Heart right ventricle (tissue), 16 donors: ENCODE measurements around the gene RHBG. TPM values are rescaled to one million over a fixed set of nuclear protein-coding genes. Genes with fewer than 3 reads are reported as not detected.

ENCODE experiments used
- ATAC-seq, 8 donors: fragments of 200-7000 bp; cut with Tn5 transposase; one replicate each; pipeline ENCODE4 v1.9.1; 2020; ENCODE audit warnings: mild to moderate bottlenecking in 8 of 8, moderate library complexity in 8 of 8, moderate number of reproducible peaks in 1 of 8
- DNase-seq, 2 donors: peaks; one replicate each; pipeline ENCODE4 v3.0.0-alpha.2; 2020
- H3K27ac ChIP-seq, 10 donors: fragments of 200-600 bp; sonication (generic) in 2 of 10; one replicate each; pipeline versions ENCODE4 v1.5.0 to v1.8.0; 2020 to 2022; ENCODE audit warnings: mild to moderate bottlenecking in 3 of 10
- H3K27me3 ChIP-seq, 7 donors: fragments of 200-600 bp; one replicate each; pipeline ENCODE4 v1.8.0; 2021 to 2022; ENCODE audit warnings: mild to moderate bottlenecking in 2 of 7
- H3K36me3 ChIP-seq, 9 donors: fragments of 200-600 bp; sonication (generic) in 1 of 9; one replicate each; pipeline versions ENCODE4 v1.5.0 to v1.8.0; 2020 to 2022; ENCODE audit warnings: mild to moderate bottlenecking in 2 of 9
- H3K4me1 ChIP-seq, 9 donors: fragments of 200-600 bp; sonication (generic) in 1 of 9; one replicate each; pipeline versions ENCODE4 v1.5.0 to v1.8.0; 2020 to 2022; ENCODE audit warnings: mild to moderate bottlenecking in 4 of 9
- H3K4me3 ChIP-seq, 10 donors: fragments of 200-600 bp; sonication (generic) in 2 of 10; one replicate each; pipeline versions ENCODE4 v1.5.0 to v1.8.0; 2020 to 2022; ENCODE audit warnings: mild to moderate bottlenecking in 7 of 10, moderate library complexity in 2 of 10
- H3K9me3 ChIP-seq, 11 donors: fragments of 200-600 bp in 10 of 11; sonication (generic) in 2 of 11; one replicate each; pipeline versions ENCODE4 v1.5.0 to v1.8.0; 2013 to 2022; ENCODE audit warnings: mild to moderate bottlenecking in 2 of 11, control low read depth in 1 of 11, moderate library complexity in 1 of 11
- CTCF ChIP-seq, 9 donors: fragments of 200-600 bp; sonication (generic) in 2 of 9; IDR thresholded peaks; one replicate each; pipeline versions ENCODE4 v1.5.0 to v1.8.0; 2021 to 2022; ENCODE audit warnings: antibody characterized with exemption in 9 of 9, mild to moderate bottlenecking in 5 of 9, moderate library complexity in 1 of 9
- WGBS, 2 donors: extraction: QIAGEN DNeasy Blood & Tissue Kit; methylation state at CpG; one replicate each; pipeline ENCODE4 v1.1.7; 2013; ENCODE audit warnings: inconsistent platforms in 1 of 2; 5-methylcytosine and 5-hydroxymethylcytosine counted together
- intact Hi-C, 10 donors: fragments of 100-400 bp; cut with DNase I; formaldehyde crosslinking; loops; one replicate each; pipeline versions ENCODE4 v1.11.1 to v1.14.2; 2022
- polyA plus RNA-seq, 2 donors: library from polyadenylated mRNA; stranded (reverse); fragments of 200-250 nt; gene quantifications; one replicate each; pipeline ENCODE4 v1.2.3, GENCODE V29; 2013
- total RNA-seq, 10 donors: library from RNA; stranded (reverse); fragmentation: NEBNext Ultra II Directional in 3 of 10; extraction: Animal tissue kit (Norgen Biotek cat#: 25700) in 3 of 10; gene quantifications; one replicate each; pipeline versions ENCODE4 v1.2.1 to v1.2.4, GENCODE V29; 2021 to 2023
- donor health status: Arrhythmogenic right ventricular cardiomyopathy.
- donor health status: ischemic (EF 13 %, LVEDD 7.1; RV severe dilation, severe dysfunction).
- donor health status: healthy with polysubstance abuse.
- donor health status: DM: no; HTN: yes; CAD: no.
- donor health status: DM: no; HTN: no; CAD: no.
- donor health status: ischemic (EF 25% LVEDD 6.9; RV normal size, moderate dysfunction).
- donor health status: ischemic (EF 25% LVEDD 5.7; RV mildly dilated, moderate dysfunction).
- donor health status: healthy.
- donor health status: DM: yes; HTN: yes; CAD: no.
- donor health status: Ischemic cardiomyopathy.
- donor health status: ischemic (EF 35%, LVEDD 5.7; RV mildly dilated, moderate dysfunction).
- donor health status: nonischemic (EF 11% LVEDD 7.7; RV severe dilation, severe dysfunction).
- donor health status: DM: yes; HTN: yes; CAD: no.
- donor health status: PGD.
- donor health status: ischemic (EF 29% LVEDD 5.4; RV normal size, mild dysfunction).
- donor health status: nonischemic (EF 23%, LVEDD 6.1; RV moderate dilation, normal function).

The RHBG gene
- total and polyA plus RNA-seq, 12 donors: not detected

- Histone ChIP-seq H3K4me1 (peaks cover 0 to 9% (median 0%) of the 10 kb centered on the region in 9 donors), H3K27ac (no peak overlapping the region), H3K27me3 (peaks cover 0 to 65% (median 62%) of the 10 kb centered on the region in 7 donors), H3K9me3 (no peaks in the 10 kb centered on the region), H3K4me3 (no peak overlapping the region), H3K36me3 (no peaks in the 10 kb centered on the region)
- DNase-seq: no peak
- intact Hi-C loops: no loop called here
- ATAC-seq: peak in 1 of 8 donors; percentile 32
- WGBS, 2 donors: 84 to 85% methylated on average over 11 of the region's 11 CpGs
- no peak for TF ChIP-seq CTCF (IDR thresholded peaks at IDR 0.05)
These were observed 22.3 kb downstream of the RHBG start for GRCh38 chr1:156391366-156391677.

GRCh38 chr1:156391701-156392100, 22.7 kb downstream of the RHBG start:
- H3K27me3 ChIP-seq: peaks cover 0 to 62% (median 58%) of the 10 kb centered on the region in 7 donors
- no peak for DNase-seq
- 59 to 70% methylated on average over 8 of the region's 8 CpGs for WGBS, 2 donors

DNA sequence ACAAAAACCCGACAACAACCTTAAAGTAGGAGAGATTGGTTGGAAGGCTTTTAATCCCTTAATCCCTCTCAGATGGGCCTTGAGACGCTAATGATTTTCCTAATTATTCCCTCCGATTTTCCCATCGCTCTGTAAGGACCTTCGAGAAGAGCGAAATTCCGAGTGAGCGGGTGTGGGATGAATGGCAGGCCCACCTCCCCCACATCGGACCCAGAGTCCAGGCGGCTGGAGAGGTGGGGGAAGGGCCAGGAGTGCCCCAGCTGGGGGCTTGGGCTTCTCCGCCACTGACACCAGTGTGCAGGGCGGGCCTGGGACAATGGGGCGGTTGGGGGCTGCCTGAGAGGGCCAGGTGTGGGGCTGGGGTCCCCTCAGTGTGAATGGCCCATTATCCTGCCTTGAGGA, 23.4 kb downstream of the RHBG start:
- DNase-seq (no peak), ATAC-seq (no peak)
- no peaks in the 10 kb centered on the region for H3K36me3 ChIP-seq
- no peak overlapping the region for H3K27ac ChIP-seq
- 80 to 87% methylated on average over 13 of the region's 13 CpGs for WGBS, 2 donors
- intact Hi-C loops: no loop called here
- H3K4me1 ChIP-seq: peaks cover 0 to 9% (median 0%) of the 10 kb centered on the region in 9 donors
- H3K9me3 ChIP-seq: no peaks in the 10 kb centered on the region
- H3K4me3 ChIP-seq: no peak overlapping the region
- peaks cover 0 to 55% (median 50%) of the 10 kb centered on the region in 7 donors for H3K27me3 ChIP-seq
- TF ChIP-seq CTCF (IDR thresholded peaks at IDR 0.05): no peak

More at GRCh38 chr1:156391701-156392100, 22.7 kb downstream of the RHBG start:
- intact Hi-C loops: no loop called here
- Histone ChIP-seq H3K36me3 (no peaks in the 10 kb centered on the region), H3K4me1 (peaks cover 0 to 9% (median 0%) of the 10 kb centered on the region in 9 donors), H3K9me3 (no peaks in the 10 kb centered on the region), H3K4me3 (no peak overlapping the region), H3K27ac (no peak overlapping the region)
- no peak for ATAC-seq
- TF ChIP-seq CTCF (IDR thresholded peaks at IDR 0.05): no peak

GRCh38 chr1:156393095-156393494, 24.1 kb downstream of the RHBG start:
- no peak overlapping the region for H3K27ac ChIP-seq
- TF ChIP-seq CTCF (IDR thresholded peaks at IDR 0.05): no peak
- peaks cover 0 to 48% (median 44%) of the 10 kb centered on the region in 7 donors for H3K27me3 ChIP-seq
- H3K4me3 ChIP-seq: no peak overlapping the region
- DNase-seq (no peak), ATAC-seq (no peak)
- peaks cover 0 to 6% (median 0%) of the 10 kb centered on the region in 9 donors for H3K4me1 ChIP-seq
- no peaks in the 10 kb centered on the region for H3K9me3 ChIP-seq
- intact Hi-C loops: no loop called here
- H3K36me3 ChIP-seq: no peaks in the 10 kb centered on the region
